Esophagus squamous epithelium (tissue), 4 donors: ENCODE results near the gene DHRS2.

Source experiments
- CTCF ChIP-seq, 6 experiments: fragments of 450-650 bp in 4 of 6; fragments of 200-600 bp in 2 of 6; sonication (generic) in 2 of 6; IDR thresholded peaks; one replicate each; pipeline ENCODE4 v1.5.1; 2016 to 2019; ENCODE audit warnings: antibody characterized with exemption in 6 of 6, mild to moderate bottlenecking in 4 of 6, moderate library complexity in 4 of 6
- POLR2A ChIP-seq, 4 donors: fragments of 450-650 bp; IDR thresholded peaks; one replicate each; pipeline ENCODE4 v1.6.1; 2017; ENCODE audit warnings: antibody characterized with exemption in 4 of 4, mild to moderate bottlenecking in 4 of 4, moderate library complexity in 3 of 4

GRCh38 chr14:23601424-23601823 lies 34.7 kb upstream of the DHRS2 start:
- TF ChIP-seq CTCF (IDR thresholded peaks at IDR 0.05) (no peak), POLR2A (IDR thresholded peaks at IDR 0.05) (no peak)
